ENCODE results near the gene JMJD8. TPM values are rescaled to one million over a fixed set of nuclear protein-coding genes. Genes with fewer than 3 reads are reported as not detected.
A peak's percentile ranks its signal among the peaks of the same experiment; 100 is the strongest.

Gene JMJD8, protein sequence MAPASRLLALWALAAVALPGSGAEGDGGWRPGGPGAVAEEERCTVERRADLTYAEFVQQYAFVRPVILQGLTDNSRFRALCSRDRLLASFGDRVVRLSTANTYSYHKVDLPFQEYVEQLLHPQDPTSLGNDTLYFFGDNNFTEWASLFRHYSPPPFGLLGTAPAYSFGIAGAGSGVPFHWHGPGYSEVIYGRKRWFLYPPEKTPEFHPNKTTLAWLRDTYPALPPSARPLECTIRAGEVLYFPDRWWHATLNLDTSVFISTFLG
- total RNA-seq (2014; rRNA removed; shearing (Covaris generic)) (79.3 and 82.5 TPM in 2 replicates), polyA plus RNA-seq (2016; fragmentation: Nextera tagmentation; extraction: Ambion mirVana) (43.1 and 48.5 TPM in 2 replicates)
- long read RNA-seq, transcript JMJD8-201 (9 exons, 2,038 nt), result major isoform, 7 of 18 reads
- long read RNA-seq, partial matches to known transcripts, result 2 of 18 reads
- long read RNA-seq, other reads (novel, unspliced or antisense), result 5 of 18 reads

DNA sequence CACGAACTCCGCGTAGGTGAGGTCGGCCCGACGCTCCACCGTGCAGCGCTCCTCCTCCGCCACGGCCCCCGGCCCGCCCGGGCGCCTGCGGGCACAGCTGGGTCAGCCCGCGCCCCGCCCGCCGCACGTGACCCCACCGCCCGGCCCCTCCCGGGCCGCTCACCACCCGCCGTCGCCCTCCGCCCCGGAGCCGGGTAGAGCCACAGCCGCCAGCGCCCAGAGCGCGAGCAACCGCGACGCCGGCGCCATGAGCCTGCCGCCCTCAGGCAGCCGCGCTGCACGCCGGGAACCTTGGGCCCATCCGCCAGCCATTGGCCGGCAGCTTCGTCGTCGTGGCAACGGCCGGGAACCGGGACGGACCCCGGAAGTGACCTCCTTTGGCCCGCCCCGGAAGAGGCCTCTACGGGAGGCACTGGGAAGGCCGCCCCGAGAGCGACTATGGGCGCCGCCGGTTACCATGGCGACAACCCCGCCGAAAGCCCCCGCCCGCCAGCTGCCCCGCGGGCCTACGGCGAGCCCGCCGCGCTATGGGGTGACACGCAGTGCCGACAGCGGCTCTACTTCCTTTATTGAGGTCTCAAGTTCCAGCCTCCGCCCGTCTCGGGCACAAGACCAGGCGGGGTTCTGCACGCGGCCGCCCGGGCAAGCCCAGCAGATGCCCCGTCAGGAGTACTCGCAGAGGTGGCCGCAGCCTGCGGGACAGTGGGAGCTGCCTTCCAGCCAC, at the start of gene JMJD8:
TSS of gene JMJD8 (minus strand) at position 264 of the 724 bp plus-strand sequence. CDS start at position 249, 15 bp downstream.
- ATAC-seq, result peak; percentile 68
- peaks cover 17% of the 10 kb centered on the region for H3K4me1 Mint-ChIP-seq
- H3F3A ChIP-seq (replicated peaks; ENCODE audit: low read depth), result peaks cover 24% of the 10 kb centered on the region
- H3K27ac ChIP-seq (ENCODE audit: low read depth), result peak within 1 kb of the TSS; percentile 59; the same call in 1 of the 2 replicates
- peak within 1 kb of the TSS; percentile 84 for H3K4me3 Mint-ChIP-seq
- H3K27me3 Mint-ChIP-seq (ENCODE audit: insufficient read depth, low read depth, poor library complexity), result peaks cover 19% of the 10 kb centered on the region
- peaks cover 5% of the 10 kb centered on the region; the same call in 1 of the 2 replicates for H3K4me1 ChIP-seq (ENCODE audit: insufficient read depth)
- H3K9me2 ChIP-seq (ENCODE audit: insufficient read depth), result no peaks in the 10 kb centered on the region
- H2AFZ ChIP-seq, result no peak within 1 kb of the TSS
- H4K20me1 ChIP-seq (replicated peaks; ENCODE audit: insufficient read depth), result peaks cover 14% of the 10 kb centered on the region; the same call in 1 of the 2 replicates
- no peaks in the 10 kb centered on the region; the same call in 1 of the 2 replicates for H3K36me3 ChIP-seq (ENCODE audit: insufficient read depth)
- H3K4me2 ChIP-seq, result peak within 1 kb of the TSS; percentile 84
- peak within 1 kb of the TSS; percentile 72 for H3K4me3 ChIP-seq
- no peak for TF ChIP-seq ZNF114 (CRISPR knock-in tag; IDR thresholded peaks at IDR 0.05)
- TF ChIP-seq ZNF331 (CRISPR knock-in tag; IDR thresholded peaks at IDR 0.05; ENCODE audit: low read depth), result no peak
- TF ChIP-seq, protein P1, sequence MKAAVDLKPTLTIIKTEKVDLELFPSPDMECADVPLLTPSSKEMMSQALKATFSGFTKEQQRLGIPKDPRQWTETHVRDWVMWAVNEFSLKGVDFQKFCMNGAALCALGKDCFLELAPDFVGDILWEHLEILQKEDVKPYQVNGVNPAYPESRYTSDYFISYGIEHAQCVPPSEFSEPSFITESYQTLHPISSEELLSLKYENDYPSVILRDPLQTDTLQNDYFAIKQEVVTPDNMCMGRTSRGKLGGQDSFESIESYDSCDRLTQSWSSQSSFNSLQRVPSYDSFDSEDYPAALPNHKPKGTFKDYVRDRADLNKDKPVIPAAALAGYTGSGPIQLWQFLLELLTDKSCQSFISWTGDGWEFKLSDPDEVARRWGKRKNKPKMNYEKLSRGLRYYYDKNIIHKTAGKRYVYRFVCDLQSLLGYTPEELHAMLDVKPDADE (IDR thresholded peaks at IDR 0.05), result 0 out of 2 replicates have a peak, but pooled peaks have one; percentile 48
- TF ChIP-seq CREB1 (CRISPR knock-in tag; IDR thresholded peaks at IDR 0.05; ENCODE audit: low read depth), result peak; percentile 89
- peak; percentile 86 for TF ChIP-seq POLR2AphosphoS5 (IDR thresholded peaks at IDR 0.05; ENCODE audit: low read depth)
- TF ChIP-seq, protein P2, sequence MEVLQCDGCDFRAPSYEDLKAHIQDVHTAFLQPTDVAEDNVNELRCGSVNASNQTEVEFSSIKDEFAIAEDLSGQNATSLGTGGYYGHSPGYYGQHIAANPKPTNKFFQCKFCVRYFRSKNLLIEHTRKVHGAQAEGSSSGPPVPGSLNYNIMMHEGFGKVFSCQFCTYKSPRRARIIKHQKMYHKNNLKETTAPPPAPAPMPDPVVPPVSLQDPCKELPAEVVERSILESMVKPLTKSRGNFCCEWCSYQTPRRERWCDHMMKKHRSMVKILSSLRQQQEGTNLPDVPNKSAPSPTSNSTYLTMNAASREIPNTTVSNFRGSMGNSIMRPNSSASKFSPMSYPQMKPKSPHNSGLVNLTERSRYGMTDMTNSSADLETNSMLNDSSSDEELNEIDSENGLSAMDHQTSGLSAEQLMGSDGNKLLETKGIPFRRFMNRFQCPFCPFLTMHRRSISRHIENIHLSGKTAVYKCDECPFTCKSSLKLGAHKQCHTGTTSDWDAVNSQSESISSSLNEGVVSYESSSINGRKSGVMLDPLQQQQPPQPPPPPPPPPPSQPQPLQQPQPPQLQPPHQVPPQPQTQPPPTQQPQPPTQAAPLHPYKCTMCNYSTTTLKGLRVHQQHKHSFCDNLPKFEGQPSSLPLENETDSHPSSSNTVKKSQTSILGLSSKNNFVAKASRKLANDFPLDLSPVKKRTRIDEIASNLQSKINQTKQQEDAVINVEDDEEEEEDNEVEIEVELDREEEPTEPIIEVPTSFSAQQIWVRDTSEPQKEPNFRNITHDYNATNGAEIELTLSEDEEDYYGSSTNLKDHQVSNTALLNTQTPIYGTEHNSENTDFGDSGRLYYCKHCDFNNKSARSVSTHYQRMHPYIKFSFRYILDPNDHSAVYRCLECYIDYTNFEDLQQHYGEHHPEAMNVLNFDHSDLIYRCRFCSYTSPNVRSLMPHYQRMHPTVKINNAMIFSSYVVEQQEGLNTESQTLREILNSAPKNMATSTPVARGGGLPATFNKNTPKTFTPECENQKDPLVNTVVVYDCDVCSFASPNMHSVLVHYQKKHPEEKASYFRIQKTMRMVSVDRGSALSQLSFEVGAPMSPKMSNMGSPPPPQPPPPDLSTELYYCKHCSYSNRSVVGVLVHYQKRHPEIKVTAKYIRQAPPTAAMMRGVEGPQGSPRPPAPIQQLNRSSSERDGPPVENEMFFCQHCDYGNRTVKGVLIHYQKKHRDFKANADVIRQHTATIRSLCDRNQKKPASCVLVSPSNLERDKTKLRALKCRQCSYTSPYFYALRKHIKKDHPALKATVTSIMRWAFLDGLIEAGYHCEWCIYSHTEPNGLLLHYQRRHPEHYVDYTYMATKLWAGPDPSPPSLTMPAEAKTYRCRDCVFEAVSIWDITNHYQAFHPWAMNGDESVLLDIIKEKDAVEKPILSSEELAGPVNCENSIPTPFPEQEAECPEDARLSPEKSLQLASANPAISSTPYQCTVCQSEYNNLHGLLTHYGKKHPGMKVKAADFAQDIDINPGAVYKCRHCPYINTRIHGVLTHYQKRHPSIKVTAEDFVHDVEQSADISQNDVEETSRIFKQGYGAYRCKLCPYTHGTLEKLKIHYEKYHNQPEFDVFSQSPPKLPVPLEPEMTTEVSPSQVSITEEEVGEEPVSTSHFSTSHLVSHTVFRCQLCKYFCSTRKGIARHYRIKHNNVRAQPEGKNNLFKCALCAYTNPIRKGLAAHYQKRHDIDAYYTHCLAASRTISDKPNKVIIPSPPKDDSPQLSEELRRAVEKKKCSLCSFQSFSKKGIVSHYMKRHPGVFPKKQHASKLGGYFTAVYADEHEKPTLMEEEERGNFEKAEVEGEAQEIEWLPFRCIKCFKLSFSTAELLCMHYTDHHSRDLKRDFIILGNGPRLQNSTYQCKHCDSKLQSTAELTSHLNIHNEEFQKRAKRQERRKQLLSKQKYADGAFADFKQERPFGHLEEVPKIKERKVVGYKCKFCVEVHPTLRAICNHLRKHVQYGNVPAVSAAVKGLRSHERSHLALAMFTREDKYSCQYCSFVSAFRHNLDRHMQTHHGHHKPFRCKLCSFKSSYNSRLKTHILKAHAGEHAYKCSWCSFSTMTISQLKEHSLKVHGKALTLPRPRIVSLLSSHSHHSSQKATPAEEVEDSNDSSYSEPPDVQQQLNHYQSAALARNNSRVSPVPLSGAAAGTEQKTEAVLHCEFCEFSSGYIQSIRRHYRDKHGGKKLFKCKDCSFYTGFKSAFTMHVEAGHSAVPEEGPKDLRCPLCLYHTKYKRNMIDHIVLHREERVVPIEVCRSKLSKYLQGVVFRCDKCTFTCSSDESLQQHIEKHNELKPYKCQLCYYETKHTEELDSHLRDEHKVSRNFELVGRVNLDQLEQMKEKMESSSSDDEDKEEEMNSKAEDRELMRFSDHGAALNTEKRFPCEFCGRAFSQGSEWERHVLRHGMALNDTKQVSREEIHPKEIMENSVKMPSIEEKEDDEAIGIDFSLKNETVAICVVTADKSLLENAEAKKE (CRISPR knock-in tag; IDR thresholded peaks at IDR 0.05), result no peak
- no peak for TF ChIP-seq JUNB (IDR thresholded peaks at IDR 0.05; ENCODE audit: unreplicated experiment)
- TF ChIP-seq, protein P3, sequence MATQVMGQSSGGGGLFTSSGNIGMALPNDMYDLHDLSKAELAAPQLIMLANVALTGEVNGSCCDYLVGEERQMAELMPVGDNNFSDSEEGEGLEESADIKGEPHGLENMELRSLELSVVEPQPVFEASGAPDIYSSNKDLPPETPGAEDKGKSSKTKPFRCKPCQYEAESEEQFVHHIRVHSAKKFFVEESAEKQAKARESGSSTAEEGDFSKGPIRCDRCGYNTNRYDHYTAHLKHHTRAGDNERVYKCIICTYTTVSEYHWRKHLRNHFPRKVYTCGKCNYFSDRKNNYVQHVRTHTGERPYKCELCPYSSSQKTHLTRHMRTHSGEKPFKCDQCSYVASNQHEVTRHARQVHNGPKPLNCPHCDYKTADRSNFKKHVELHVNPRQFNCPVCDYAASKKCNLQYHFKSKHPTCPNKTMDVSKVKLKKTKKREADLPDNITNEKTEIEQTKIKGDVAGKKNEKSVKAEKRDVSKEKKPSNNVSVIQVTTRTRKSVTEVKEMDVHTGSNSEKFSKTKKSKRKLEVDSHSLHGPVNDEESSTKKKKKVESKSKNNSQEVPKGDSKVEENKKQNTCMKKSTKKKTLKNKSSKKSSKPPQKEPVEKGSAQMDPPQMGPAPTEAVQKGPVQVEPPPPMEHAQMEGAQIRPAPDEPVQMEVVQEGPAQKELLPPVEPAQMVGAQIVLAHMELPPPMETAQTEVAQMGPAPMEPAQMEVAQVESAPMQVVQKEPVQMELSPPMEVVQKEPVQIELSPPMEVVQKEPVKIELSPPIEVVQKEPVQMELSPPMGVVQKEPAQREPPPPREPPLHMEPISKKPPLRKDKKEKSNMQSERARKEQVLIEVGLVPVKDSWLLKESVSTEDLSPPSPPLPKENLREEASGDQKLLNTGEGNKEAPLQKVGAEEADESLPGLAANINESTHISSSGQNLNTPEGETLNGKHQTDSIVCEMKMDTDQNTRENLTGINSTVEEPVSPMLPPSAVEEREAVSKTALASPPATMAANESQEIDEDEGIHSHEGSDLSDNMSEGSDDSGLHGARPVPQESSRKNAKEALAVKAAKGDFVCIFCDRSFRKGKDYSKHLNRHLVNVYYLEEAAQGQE (IDR thresholded peaks at IDR 0.05; ENCODE audit: unreplicated experiment), result no peak
- no peak for TF ChIP-seq STAT1 (IDR thresholded peaks at IDR 0.05; ENCODE audit: unreplicated experiment)
- no peaks in the 10 kb centered on the region; the same call in 1 of the 3 replicates for H3K9me3 Mint-ChIP-seq
- H3K79me2 ChIP-seq (replicated peaks; ENCODE audit: insufficient read depth), result peaks cover 9% of the 10 kb centered on the region; the same call in 1 of the 2 replicates
- peaks cover 34% of the 10 kb centered on the region for H3K36me3 Mint-ChIP-seq (ENCODE audit: low read depth)
- H3K27me3 ChIP-seq (ENCODE audit: insufficient read depth), result no peaks in the 10 kb centered on the region
- DNase-seq (ENCODE audit: low spot score), result peak; percentile 97
- 0 out of 2 replicates have a peak within 1 kb of the TSS, but pooled peaks have one; percentile 23 for H3K27ac Mint-ChIP-seq
